ENCODE data around the gene SEL1L3. TPM values are rescaled to one million over a fixed set of nuclear protein-coding genes. Genes with fewer than 3 reads are reported as not detected.

The SEL1L3 gene
- total and polyA plus RNA-seq, 2 of the 13 experiments (the other 11 are each of a cell fraction or from before 2014, with no cell fraction given), result 0.28 to 1.1 TPM

DNA sequence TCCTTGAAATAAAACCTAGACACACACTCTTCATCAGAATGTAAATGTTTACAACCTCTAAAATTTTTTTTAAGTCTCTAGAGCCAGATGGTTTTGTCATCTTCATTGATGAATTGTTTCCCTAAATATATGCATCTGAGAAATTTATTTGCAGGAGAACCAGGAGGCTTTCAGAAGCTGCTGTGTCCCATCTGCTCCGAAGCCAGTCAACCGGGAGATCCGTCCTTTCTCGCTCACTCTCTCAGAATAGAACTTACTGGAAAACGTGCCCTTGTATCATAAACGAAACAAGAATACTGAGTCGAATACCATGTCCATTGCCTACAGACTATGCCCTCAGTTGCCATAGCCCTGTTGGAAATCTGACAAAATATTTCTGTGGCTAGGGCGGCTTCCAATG lies 103.7 kb downstream of the SEL1L3 start:
- FAIRE-seq (no peak), DNase-seq (ENCODE audit: low spot score) (no peak), ATAC-seq (no peak)
- in situ Hi-C loops (cut with HindIII; ENCODE audit: extremely low pct_ligation_motif_present, low pct_unique_long_range_greater_than_20kb) (loop anchor here (25.0 kb wide), 1 partner anchor 222 kb away; no protein-coding TSS in a partner anchor), intact Hi-C loops (cut with micrococcal nuclease; ENCODE audit: unreplicated experiment) (no loop called here)
- 79% methylated on average over 8 of the region's 8 CpGs for WGBS (ENCODE audit: low lambda C conversion rate)
- H3K4me3 ChIP-seq (replicated peaks in 1 of 3; ENCODE audit: insufficient read depth in 1 of 3, low read depth in 2 of 3, low read length in 3 of 3), result no peak overlapping the region
- H2AFZ ChIP-seq (ENCODE audit: low read length), result no peak overlapping the region
- no peaks in the 10 kb centered on the region for H3K36me3 ChIP-seq (replicated peaks in 1 of 2; ENCODE audit: control insufficient read depth in 1 of 2, insufficient read depth in 2 of 2, low read length in 2 of 2)
- TF ChIP-seq ZNF160 (CRISPR knock-in tag; IDR thresholded peaks at IDR 0.05), result no peak
- no peak for TF ChIP-seq ELF1 (CRISPR knock-in tag; IDR thresholded peaks at IDR 0.05)
- TF ChIP-seq, protein P1, sequence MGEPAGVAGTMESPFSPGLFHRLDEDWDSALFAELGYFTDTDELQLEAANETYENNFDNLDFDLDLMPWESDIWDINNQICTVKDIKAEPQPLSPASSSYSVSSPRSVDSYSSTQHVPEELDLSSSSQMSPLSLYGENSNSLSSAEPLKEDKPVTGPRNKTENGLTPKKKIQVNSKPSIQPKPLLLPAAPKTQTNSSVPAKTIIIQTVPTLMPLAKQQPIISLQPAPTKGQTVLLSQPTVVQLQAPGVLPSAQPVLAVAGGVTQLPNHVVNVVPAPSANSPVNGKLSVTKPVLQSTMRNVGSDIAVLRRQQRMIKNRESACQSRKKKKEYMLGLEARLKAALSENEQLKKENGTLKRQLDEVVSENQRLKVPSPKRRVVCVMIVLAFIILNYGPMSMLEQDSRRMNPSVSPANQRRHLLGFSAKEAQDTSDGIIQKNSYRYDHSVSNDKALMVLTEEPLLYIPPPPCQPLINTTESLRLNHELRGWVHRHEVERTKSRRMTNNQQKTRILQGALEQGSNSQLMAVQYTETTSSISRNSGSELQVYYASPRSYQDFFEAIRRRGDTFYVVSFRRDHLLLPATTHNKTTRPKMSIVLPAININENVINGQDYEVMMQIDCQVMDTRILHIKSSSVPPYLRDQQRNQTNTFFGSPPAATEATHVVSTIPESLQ (CRISPR knock-in tag; conservative IDR thresholded peaks at IDR 0.05), result no peak
- no peak for TF ChIP-seq RORA (CRISPR knock-in tag; IDR thresholded peaks at IDR 0.05)
- no peak for TF ChIP-seq ZNF674 (CRISPR knock-in tag; IDR thresholded peaks at IDR 0.05; ENCODE audit: low read depth)
- no peak for TF ChIP-seq ZNF44 (CRISPR knock-in tag; IDR thresholded peaks at IDR 0.05)
- H3K79me2 ChIP-seq (ENCODE audit: insufficient read depth, low read length), result no peaks in the 10 kb centered on the region
- no peaks in the 10 kb centered on the region for H3K27me3 ChIP-seq (ENCODE audit: control insufficient read depth in 1 of 2, insufficient read depth in 2 of 2, low read length in 2 of 2)
- peaks cover 12% of the 10 kb centered on the region for H3K4me1 ChIP-seq (ENCODE audit: insufficient read depth, low read length)
- POLR2A ChIA-PET, result no interaction called here
- H3K9ac ChIP-seq (ENCODE audit: insufficient read depth, low read depth, low read length), result no peak overlapping the region
- no TSS peak for BruUV-seq (replicated peaks)
- H3K4me2 ChIP-seq (ENCODE audit: low read depth, low read length), result no peak overlapping the region
- no peaks in the 10 kb centered on the region for H3K9me3 ChIP-seq (ENCODE audit: low read length)
- CTCF ChIA-PET (ENCODE audit: low intra/inter-chr PET ratio, low total read pairs), result no interaction called here
- H3K27ac ChIP-seq (ENCODE audit: extremely low read length, insufficient read depth, low read length), result no peak overlapping the region
- H4K20me1 ChIP-seq (ENCODE audit: insufficient read depth, low read length), result no peaks in the 10 kb centered on the region

DNA sequence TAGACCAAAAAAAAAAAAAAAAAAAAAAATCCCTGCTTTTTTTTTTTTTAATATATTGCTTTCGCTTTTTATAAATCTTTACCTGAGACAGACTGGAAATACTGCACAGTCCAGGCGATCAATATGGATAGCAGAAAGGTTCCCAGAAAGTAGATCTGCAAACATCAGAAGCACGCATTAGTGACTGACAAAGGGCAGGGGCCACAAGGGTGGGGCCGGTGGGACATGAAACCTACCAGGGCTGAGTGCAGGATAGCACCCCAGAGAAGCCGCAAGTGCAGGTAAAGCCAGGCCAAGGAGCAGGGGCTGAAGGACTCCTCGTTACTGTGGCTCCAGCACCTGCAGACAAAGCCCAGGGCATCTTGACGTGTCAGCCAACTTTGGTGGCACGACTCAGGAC lies 105.3 kb downstream of the SEL1L3 start:
- 59% methylated on average over 8 of the region's 8 CpGs for WGBS (ENCODE audit: low lambda C conversion rate)
- no peaks in the 10 kb centered on the region for H3K27me3 ChIP-seq (ENCODE audit: control insufficient read depth in 1 of 2, insufficient read depth in 2 of 2, low read length in 2 of 2)
- in situ Hi-C loops (cut with HindIII; ENCODE audit: extremely low pct_ligation_motif_present, low pct_unique_long_range_greater_than_20kb) (loop anchor here (25.0 kb wide), 1 partner anchor 220 kb away; no protein-coding TSS in a partner anchor), intact Hi-C loops (cut with micrococcal nuclease; ENCODE audit: unreplicated experiment) (no loop called here)
- no peak overlapping the region for H2AFZ ChIP-seq (ENCODE audit: low read length)
- peak; percentile 68 for ATAC-seq
- H3K36me3 ChIP-seq (replicated peaks in 1 of 2; ENCODE audit: control insufficient read depth in 1 of 2, insufficient read depth in 2 of 2, low read length in 2 of 2), result no peaks in the 10 kb centered on the region
- ChIA-PET CTCF (ENCODE audit: low intra/inter-chr PET ratio, low total read pairs) (no interaction called here), POLR2A (no interaction called here)
- H4K20me1 ChIP-seq (ENCODE audit: insufficient read depth, low read length), result no peaks in the 10 kb centered on the region
- H3K4me3 ChIP-seq (replicated peaks in 1 of 3; ENCODE audit: insufficient read depth in 1 of 3, low read depth in 2 of 3, low read length in 3 of 3), result no peak overlapping the region
- no peak for TF ChIP-seq ETV5 (CRISPR knock-in tag; IDR thresholded peaks at IDR 0.05; ENCODE audit: borderline replicate concordance)
- TF ChIP-seq ZNF776 (CRISPR knock-in tag; IDR thresholded peaks at IDR 0.05), result no peak
- TF ChIP-seq ZNF441 (CRISPR knock-in tag; IDR thresholded peaks at IDR 0.05; ENCODE audit: borderline replicate concordance), result no peak
- TF ChIP-seq SRY (CRISPR knock-in tag; IDR thresholded peaks at IDR 0.05), result no peak
- TF ChIP-seq, protein P2, sequence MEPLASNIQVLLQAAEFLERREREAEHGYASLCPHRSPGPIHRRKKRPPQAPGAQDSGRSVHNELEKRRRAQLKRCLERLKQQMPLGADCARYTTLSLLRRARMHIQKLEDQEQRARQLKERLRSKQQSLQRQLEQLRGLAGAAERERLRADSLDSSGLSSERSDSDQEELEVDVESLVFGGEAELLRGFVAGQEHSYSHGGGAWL (CRISPR knock-in tag; IDR thresholded peaks at IDR 0.05), result no peak
- no peak overlapping the region for H3K9ac ChIP-seq (ENCODE audit: insufficient read depth, low read depth, low read length)
- no TSS peak for BruUV-seq (replicated peaks)
- no peak overlapping the region for H3K4me2 ChIP-seq (ENCODE audit: low read depth, low read length)
- no peaks in the 10 kb centered on the region for H3K9me3 ChIP-seq (ENCODE audit: low read length)
- no peaks in the 10 kb centered on the region for H3K79me2 ChIP-seq (ENCODE audit: insufficient read depth, low read length)
- no peak overlapping the region for H3K27ac ChIP-seq (ENCODE audit: extremely low read length, insufficient read depth, low read length)
- H3K4me1 ChIP-seq (ENCODE audit: insufficient read depth, low read length), result peaks cover 12% of the 10 kb centered on the region
- no peak for FAIRE-seq
- DNase-seq (ENCODE audit: low spot score), result no peak

Measured in HepG2 (cell line).